Suppressor macrophage treated with lipopolysaccharide for 4 hours (primary cell): Measurements from ENCODE around the gene KRT8.
"Not testable (repeated sequence)": the region's sequence is repeated elsewhere in the genome, so short reads cannot be mapped to it uniquely, and the experiment has no call there.

Experiments used
- DNase-seq: peaks from one replicate; pipeline ENCODE4 v3.0.0-alpha.2; 2020

KRT8 gene

GRCh38 chr12:52904509-52905300, at the start of gene KRT8:
Gene KRT8, minus strand, starts transcription at chr12:52905076. Its CDS starts 95 bp downstream, at chr12:52904981.
- DNase-seq: not testable (repeated sequence)

GRCh38 chr12:52953181-52953841, 48.4 kb upstream of the KRT8 start:
- no peak for DNase-seq

- no peak for DNase-seq
Measured at GRCh38 chr12:52952076-52952801, 47.4 kb upstream of the KRT8 start.

- DNase-seq: no peak
Measured at GRCh38 chr12:52951640-52952039, 46.8 kb upstream of the KRT8 start.

- DNase-seq: no peak
Measured at GRCh38 chr12:52951126-52951525, 46.2 kb upstream of the KRT8 start.

GRCh38 chr12:52950553-52950952, 45.7 kb upstream of the KRT8 start:
- no peak for DNase-seq

GRCh38 chr12:52949413-52950331, 44.8 kb upstream of the KRT8 start:
- DNase-seq: peak; percentile 22

GRCh38 chr12:52947738-52948423, 43.0 kb upstream of the KRT8 start:
- DNase-seq: no peak

GRCh38 chr12:52946797-52947547, 42.1 kb upstream of the KRT8 start:
- DNase-seq: no peak

GRCh38 chr12:52946334-52946733, 41.5 kb upstream of the KRT8 start:
- no peak for DNase-seq

- no peak for DNase-seq
Measured at GRCh38 chr12:52945389-52946232, 40.7 kb upstream of the KRT8 start.

- DNase-seq: no peak
Measured at GRCh38 chr12:52944683-52945388, 40.0 kb upstream of the KRT8 start.

GRCh38 chr12:52942901-52943181, 38.0 kb upstream of the KRT8 start:
- DNase-seq: no peak

- DNase-seq: no peak
Measured at GRCh38 chr12:52942066-52942900, 37.4 kb upstream of the KRT8 start.

GRCh38 chr12:52929538-52929937, 24.7 kb upstream of the KRT8 start:
- DNase-seq: no peak

GRCh38 chr12:52927964-52928363, 23.1 kb upstream of the KRT8 start:
- DNase-seq: no peak

- no peak for DNase-seq
Measured at GRCh38 chr12:52926596-52927234, 21.8 kb upstream of the KRT8 start.
